Chondrocyte (in vitro differentiated cells): ENCODE data around the gene ZNF287. TPM values are rescaled to one million over a fixed set of nuclear protein-coding genes. Genes with fewer than 3 reads are reported as not detected.
"Not testable (repeated sequence)": the region's sequence is repeated elsewhere in the genome, so short reads cannot be mapped to it uniquely, and the experiment has no call there.

ENCODE experiments used
- DNase-seq: peaks from one replicate; pipeline ENCODE4 v3.0.0; 2021; ENCODE audit warnings: mixed read lengths, low spot score
- H3K27ac Mint-ChIP-seq: one replicate; pipeline ENCODE4 v1.8.0; 2021; ENCODE audit warnings: mild to moderate bottlenecking, moderate library complexity, mixed read lengths; ENCODE audit not compliant: unreplicated experiment
- H3K27me3 Mint-ChIP-seq: 2 replicates; pipeline ENCODE4 v1.8.0; 2021; ENCODE audit warnings: low read depth, mixed read lengths
- H3K36me3 Mint-ChIP-seq: 2 replicates; pipeline ENCODE4 v1.8.0; 2021; ENCODE audit warnings: low read depth, mixed read lengths
- H3K4me1 Mint-ChIP-seq: 2 replicates; pipeline ENCODE4 v1.8.0; 2021; ENCODE audit warnings: low read depth, mild to moderate bottlenecking, mixed read lengths
- H3K4me3 Mint-ChIP-seq: one replicate; pipeline ENCODE4 v1.8.0; 2021; ENCODE audit warnings: mild to moderate bottlenecking, moderate library complexity, mixed read lengths; ENCODE audit not compliant: unreplicated experiment
- H3K9me3 Mint-ChIP-seq: 2 replicates; pipeline ENCODE4 v1.8.0; 2021; ENCODE audit warnings: low read depth, mixed read lengths
- total RNA-seq: library from RNA; stranded (reverse); gene quantifications from 3 replicates; pipeline ENCODE4 v1.2.1, GENCODE V29; 2021
- TF ChIP-seq, protein P1 (sequence below): fragments of 200-600 bp; sonication (generic); IDR thresholded peaks from 2 replicates; pipeline ENCODE4 v1.5.0; 2021; ENCODE audit warnings: antibody characterized with exemption, mild to moderate bottlenecking, moderate library complexity

Gene ZNF287
- total RNA-seq, 1 donor from 2014 or later, result 13.0 TPM

DNA sequence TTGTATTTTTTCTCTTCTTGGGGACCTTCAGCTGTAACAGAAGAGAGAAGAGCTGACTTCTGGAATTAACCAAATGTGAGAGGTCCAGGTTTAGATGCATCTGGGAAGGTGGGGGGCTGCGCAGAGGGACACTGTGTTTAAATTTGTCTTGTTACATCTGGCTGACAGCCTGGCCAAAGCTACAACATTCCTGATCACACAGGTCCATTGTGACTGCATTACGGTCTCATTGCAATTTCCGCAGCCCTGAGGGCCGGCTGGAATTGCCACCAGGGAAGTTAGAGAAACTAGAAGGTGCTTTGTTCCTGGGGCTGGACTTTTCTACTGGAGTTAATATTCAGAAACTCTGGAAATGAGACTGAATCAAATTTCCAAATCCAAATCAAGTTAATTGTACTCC lies 39.1 kb downstream of the ZNF287 start:
- DNase-seq, result no peak
- Mint-ChIP-seq H3K9me3 (no peaks in the 10 kb centered on the region), H3K4me3 (no peak overlapping the region), H3K4me1 (peaks cover 15% of the 10 kb centered on the region), H3K36me3 (no peaks in the 10 kb centered on the region), H3K27me3 (peaks cover 12% of the 10 kb centered on the region), H3K27ac (no peak overlapping the region)
- TF ChIP-seq, protein P1, sequence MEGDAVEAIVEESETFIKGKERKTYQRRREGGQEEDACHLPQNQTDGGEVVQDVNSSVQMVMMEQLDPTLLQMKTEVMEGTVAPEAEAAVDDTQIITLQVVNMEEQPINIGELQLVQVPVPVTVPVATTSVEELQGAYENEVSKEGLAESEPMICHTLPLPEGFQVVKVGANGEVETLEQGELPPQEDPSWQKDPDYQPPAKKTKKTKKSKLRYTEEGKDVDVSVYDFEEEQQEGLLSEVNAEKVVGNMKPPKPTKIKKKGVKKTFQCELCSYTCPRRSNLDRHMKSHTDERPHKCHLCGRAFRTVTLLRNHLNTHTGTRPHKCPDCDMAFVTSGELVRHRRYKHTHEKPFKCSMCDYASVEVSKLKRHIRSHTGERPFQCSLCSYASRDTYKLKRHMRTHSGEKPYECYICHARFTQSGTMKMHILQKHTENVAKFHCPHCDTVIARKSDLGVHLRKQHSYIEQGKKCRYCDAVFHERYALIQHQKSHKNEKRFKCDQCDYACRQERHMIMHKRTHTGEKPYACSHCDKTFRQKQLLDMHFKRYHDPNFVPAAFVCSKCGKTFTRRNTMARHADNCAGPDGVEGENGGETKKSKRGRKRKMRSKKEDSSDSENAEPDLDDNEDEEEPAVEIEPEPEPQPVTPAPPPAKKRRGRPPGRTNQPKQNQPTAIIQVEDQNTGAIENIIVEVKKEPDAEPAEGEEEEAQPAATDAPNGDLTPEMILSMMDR, result no peak

DNA sequence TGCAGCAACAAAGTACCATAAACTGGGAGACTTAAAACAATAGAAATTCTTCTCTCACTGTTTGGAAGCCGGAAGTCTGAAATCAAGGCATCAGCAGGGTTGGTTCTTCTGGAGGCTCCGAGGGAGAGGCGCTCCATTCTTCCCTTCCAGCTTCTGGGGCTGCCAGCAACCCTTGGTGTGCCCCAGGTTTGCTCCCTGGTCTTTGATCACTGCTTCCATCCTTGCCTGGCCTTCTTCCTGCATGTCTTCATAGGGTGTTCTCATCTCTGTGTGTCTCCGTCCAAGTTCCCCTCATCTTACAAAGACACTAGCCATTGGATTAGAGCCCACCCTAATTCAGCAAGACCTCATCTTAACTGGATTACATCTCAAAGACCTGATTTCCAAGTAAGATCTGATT lies 41.7 kb downstream of the ZNF287 start:
- H3K36me3 Mint-ChIP-seq, result no peaks in the 10 kb centered on the region
- H3K4me3 Mint-ChIP-seq, result no peak overlapping the region
- no peak for DNase-seq
- peaks cover 12% of the 10 kb centered on the region for H3K27me3 Mint-ChIP-seq
- H3K9me3 Mint-ChIP-seq, result no peaks in the 10 kb centered on the region
- H3K4me1 Mint-ChIP-seq, result peaks cover 27% of the 10 kb centered on the region
- TF ChIP-seq, protein P1, result no peak
- H3K27ac Mint-ChIP-seq, result no peak overlapping the region

DNA sequence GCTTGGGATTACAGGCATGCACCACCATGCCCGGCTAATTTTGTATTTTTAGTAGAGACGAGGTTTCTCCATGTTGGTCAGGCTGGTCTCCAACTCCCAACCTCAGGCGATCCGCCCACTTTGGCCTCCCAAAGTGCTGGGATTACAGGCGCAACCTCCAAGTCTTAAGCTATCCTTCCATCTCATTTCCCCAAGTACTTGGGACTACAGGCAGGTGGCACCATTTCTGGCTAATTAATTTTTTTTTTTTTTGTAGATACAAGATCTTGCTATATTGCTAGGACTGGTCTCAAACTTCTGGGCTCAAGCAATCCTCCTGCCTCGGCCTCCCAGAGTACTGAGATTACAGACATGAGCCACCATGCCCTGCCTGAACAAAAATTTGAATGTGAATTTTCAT lies 43.4 kb downstream of the ZNF287 start:
- H3K9me3 Mint-ChIP-seq, H3K27ac Mint-ChIP-seq, DNase-seq, H3K4me3 Mint-ChIP-seq, H3K36me3 Mint-ChIP-seq: not testable (repeated sequence)
- peaks cover 12% of the 10 kb centered on the region for H3K27me3 Mint-ChIP-seq
- peaks cover 30% of the 10 kb centered on the region for H3K4me1 Mint-ChIP-seq
- TF ChIP-seq, protein P1, result peak; percentile 53

DNA sequence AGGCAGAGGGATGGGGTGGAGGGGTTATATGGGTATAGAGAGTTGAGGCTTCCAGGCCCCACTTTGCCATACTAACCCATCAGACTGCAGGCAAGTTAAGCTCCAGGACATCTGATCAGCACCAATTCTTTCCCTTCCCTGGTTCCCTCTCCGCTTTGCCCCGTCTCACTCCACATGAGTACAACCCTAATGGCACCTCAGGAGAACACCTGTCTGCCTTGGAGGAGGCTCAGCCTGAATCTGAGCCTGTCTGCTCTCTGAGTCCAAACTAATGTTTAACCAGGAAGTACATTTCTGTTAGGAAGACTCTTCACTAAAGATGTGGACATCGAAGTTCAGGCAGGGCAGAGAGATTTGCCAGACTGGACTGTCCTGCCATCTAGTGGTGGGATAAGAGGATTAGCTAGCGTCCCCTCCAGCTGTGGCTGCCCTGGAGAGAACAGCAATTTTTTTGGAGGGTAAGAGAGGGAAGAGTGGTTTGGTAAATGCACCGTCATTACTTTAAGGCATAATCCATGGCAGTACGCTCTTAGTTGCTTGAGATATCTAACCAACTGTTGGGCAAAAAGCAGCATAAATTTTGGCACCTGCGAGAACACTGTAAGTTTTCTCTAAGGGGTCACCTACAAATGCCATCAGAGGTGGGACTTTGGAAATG lies 47.8 kb downstream of the ZNF287 start:
- no peak for DNase-seq
- H3K4me3 Mint-ChIP-seq, result no peak overlapping the region
- no peaks in the 10 kb centered on the region for H3K36me3 Mint-ChIP-seq
- peak overlapping the region; percentile 55 for H3K27ac Mint-ChIP-seq
- H3K27me3 Mint-ChIP-seq, result no peaks in the 10 kb centered on the region
- TF ChIP-seq, protein P1, result peak; percentile 95
- H3K9me3 Mint-ChIP-seq, result no peaks in the 10 kb centered on the region
- H3K4me1 Mint-ChIP-seq, result peaks cover 40% of the 10 kb centered on the region

DNA sequence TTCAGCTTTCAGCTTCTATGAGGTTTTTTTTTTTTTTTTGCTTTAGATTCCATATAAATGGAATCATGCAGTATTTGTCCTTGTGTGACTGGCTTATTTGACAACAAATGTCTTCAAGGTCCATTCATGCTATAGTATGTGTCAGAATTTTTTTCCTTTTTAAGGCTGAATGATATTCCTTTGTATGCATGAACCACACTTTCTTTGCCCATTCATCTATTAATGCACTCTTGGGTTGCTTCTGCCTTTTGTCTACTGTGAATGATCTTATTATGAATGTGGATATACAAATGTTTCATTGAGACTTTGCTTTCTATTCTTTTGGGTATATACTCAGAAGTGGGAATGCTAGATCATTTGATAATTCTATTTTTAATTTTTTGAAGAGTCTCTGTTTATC lies 50.0 kb downstream of the ZNF287 start:
- Mint-ChIP-seq H3K4me1 (peaks cover 30% of the 10 kb centered on the region), H3K36me3 (no peaks in the 10 kb centered on the region), H3K4me3 (no peak overlapping the region), H3K9me3 (no peaks in the 10 kb centered on the region), H3K27me3 (no peaks in the 10 kb centered on the region), H3K27ac (no peak overlapping the region)
- TF ChIP-seq, protein P1, result no peak
- no peak for DNase-seq
